ENCODE results near the gene LTBP2. TPM values are rescaled to one million over a fixed set of nuclear protein-coding genes. Genes with fewer than 3 reads are reported as not detected.
A peak's percentile ranks its signal among the peaks of the same experiment; 100 is the strongest.

The LTBP2 gene
- total and polyA plus RNA-seq, 2 experiments from 2014 or later = 73.5 to 456 TPM

GRCh38 chr14:74583689-74584434 lies 28.2 kb downstream of the LTBP2 start:
- H3K4me2 ChIP-seq (ENCODE audit: unreplicated experiment) = no peak overlapping the region

GRCh38 chr14:74582910-74583581 lies 29.0 kb downstream of the LTBP2 start:
- in situ Hi-C loops (cut with MboI) = no loop called here
- peaks cover 8% of the 10 kb centered on the region; the same call in 1 of the 2 replicates for H3K36me3 ChIP-seq (ENCODE audit: low read depth)
- no peak overlapping the region for H3K4me3 ChIP-seq
- peaks cover 44% of the 10 kb centered on the region for H3F3A ChIP-seq (ENCODE audit: insufficient read depth)
- peak overlapping the region; percentile 18 for H3K4me2 ChIP-seq (ENCODE audit: unreplicated experiment)
- no peaks in the 10 kb centered on the region for H3K9me2 ChIP-seq (ENCODE audit: insufficient read depth)
- no peak overlapping the region for H2AFZ ChIP-seq
- WGBS, 2 experiments (ENCODE audit: low coverage in 1 of 2, low lambda C conversion rate in 2 of 2, missing lambda C conversion rate in 2 of 2) = 95 to 100% methylated on average over 1 of the region's 1 CpG
- TF ChIP-seq EZH2 (IDR thresholded peaks at IDR 0.05; ENCODE audit: insufficient read depth, poor library complexity, severe bottlenecking) (no peak), EZH2phosphoT487 (IDR thresholded peaks at IDR 0.05; ENCODE audit: insufficient read depth, low read depth) (no peak)
- no peaks in the 10 kb centered on the region for H4K20me1 ChIP-seq (ENCODE audit: insufficient read depth)
- H3K27me3 ChIP-seq (replicated peaks; ENCODE audit: insufficient read depth) = no peaks in the 10 kb centered on the region
- H3K79me2 ChIP-seq (ENCODE audit: insufficient read depth) = peaks cover 81% of the 10 kb centered on the region
- H3K9me3 ChIP-seq (ENCODE audit: low read depth) = no peaks in the 10 kb centered on the region
- peak overlapping the region; percentile 24; the same call in 1 of the 2 replicates for H3K9ac ChIP-seq
- H3K4me1 ChIP-seq (ENCODE audit: insufficient read depth) = peaks cover 43% of the 10 kb centered on the region
- DNase-seq = peak; percentile 62
- H3K27ac ChIP-seq = peak overlapping the region; percentile 45

More at GRCh38 chr14:74583689-74584434, 28.2 kb downstream of the LTBP2 start:
- no peak overlapping the region for H2AFZ ChIP-seq
- H3K4me1 ChIP-seq (ENCODE audit: insufficient read depth) = peaks cover 42% of the 10 kb centered on the region
- H3K9me2 ChIP-seq (ENCODE audit: insufficient read depth) = no peaks in the 10 kb centered on the region
- H3K9ac ChIP-seq = peak overlapping the region; percentile 48; the same call in 1 of the 2 replicates
- WGBS, 2 experiments (ENCODE audit: low coverage in 1 of 2, low lambda C conversion rate in 2 of 2, missing lambda C conversion rate in 2 of 2) = 67 to 68% methylated on average over 6 of the region's 6 CpGs
- no peak overlapping the region for H3K4me3 ChIP-seq
- no peaks in the 10 kb centered on the region for H4K20me1 ChIP-seq (ENCODE audit: insufficient read depth)
- in situ Hi-C loops (cut with MboI) = no loop called here
- H3K9me3 ChIP-seq (ENCODE audit: low read depth) = no peaks in the 10 kb centered on the region
- H3K27ac ChIP-seq = peak overlapping the region; percentile 57
- peaks cover 8% of the 10 kb centered on the region; the same call in 1 of the 2 replicates for H3K36me3 ChIP-seq (ENCODE audit: low read depth)
- TF ChIP-seq EZH2phosphoT487 (IDR thresholded peaks at IDR 0.05; ENCODE audit: insufficient read depth, low read depth) (no peak), EZH2 (IDR thresholded peaks at IDR 0.05; ENCODE audit: insufficient read depth, poor library complexity, severe bottlenecking) (no peak)
- H3K79me2 ChIP-seq (ENCODE audit: insufficient read depth) = peaks cover 81% of the 10 kb centered on the region
- peak; percentile 95 for DNase-seq
- peaks cover 44% of the 10 kb centered on the region for H3F3A ChIP-seq (ENCODE audit: insufficient read depth)
- H3K27me3 ChIP-seq (replicated peaks; ENCODE audit: insufficient read depth) = no peaks in the 10 kb centered on the region

GRCh38 chr14:74580275-74580672 lies 31.8 kb downstream of the LTBP2 start:
- H3K79me2 ChIP-seq (ENCODE audit: insufficient read depth) = peaks cover 83% of the 10 kb centered on the region
- no peaks in the 10 kb centered on the region for H3K9me3 ChIP-seq (ENCODE audit: low read depth)
- H3K4me1 ChIP-seq (ENCODE audit: insufficient read depth) = peaks cover 67% of the 10 kb centered on the region
- no peak overlapping the region for H3K9ac ChIP-seq
- in situ Hi-C loops (cut with MboI) = no loop called here
- peak overlapping the region; percentile 78 for H3K27ac ChIP-seq
- no peak overlapping the region for H2AFZ ChIP-seq
- peaks cover 52% of the 10 kb centered on the region for H3F3A ChIP-seq (ENCODE audit: insufficient read depth)
- peaks cover 7% of the 10 kb centered on the region; the same call in 1 of the 2 replicates for H3K36me3 ChIP-seq (ENCODE audit: low read depth)
- DNase-seq = no peak
- H4K20me1 ChIP-seq (ENCODE audit: insufficient read depth) = no peaks in the 10 kb centered on the region
- no peak overlapping the region for H3K4me2 ChIP-seq (ENCODE audit: unreplicated experiment)
- H3K4me3 ChIP-seq = no peak overlapping the region
- TF ChIP-seq EZH2 (IDR thresholded peaks at IDR 0.05; ENCODE audit: insufficient read depth, poor library complexity, severe bottlenecking) (no peak), EZH2phosphoT487 (IDR thresholded peaks at IDR 0.05; ENCODE audit: insufficient read depth, low read depth) (no peak)
- H3K9me2 ChIP-seq (ENCODE audit: insufficient read depth) = no peaks in the 10 kb centered on the region
- H3K27me3 ChIP-seq (replicated peaks; ENCODE audit: insufficient read depth) = no peaks in the 10 kb centered on the region
- 87 to 89% methylated on average over 4 of the region's 4 CpGs for WGBS, 2 experiments (ENCODE audit: low coverage in 1 of 2, low lambda C conversion rate in 2 of 2, missing lambda C conversion rate in 2 of 2)

- H2AFZ ChIP-seq = no peak overlapping the region
- TF ChIP-seq EZH2 (IDR thresholded peaks at IDR 0.05; ENCODE audit: insufficient read depth, poor library complexity, severe bottlenecking) (no peak), EZH2phosphoT487 (IDR thresholded peaks at IDR 0.05; ENCODE audit: insufficient read depth, low read depth) (no peak)
- H3K4me3 ChIP-seq = no peak overlapping the region
- 62 to 63% methylated on average over 12 of the region's 12 CpGs for WGBS, 2 experiments (ENCODE audit: low coverage in 1 of 2, low lambda C conversion rate in 2 of 2, missing lambda C conversion rate in 2 of 2)
- no peak overlapping the region; the same call in 1 of the 2 replicates for H3K9ac ChIP-seq
- in situ Hi-C loops (cut with MboI) = no loop called here
- H3K79me2 ChIP-seq (ENCODE audit: insufficient read depth) = peaks cover 83% of the 10 kb centered on the region
- peak; percentile 95 for DNase-seq
- peak overlapping the region; percentile 78 for H3K27ac ChIP-seq
- H3K9me2 ChIP-seq (ENCODE audit: insufficient read depth) = no peaks in the 10 kb centered on the region
- no peaks in the 10 kb centered on the region for H4K20me1 ChIP-seq (ENCODE audit: insufficient read depth)
- peaks cover 46% of the 10 kb centered on the region for H3F3A ChIP-seq (ENCODE audit: insufficient read depth)
- peaks cover 66% of the 10 kb centered on the region for H3K4me1 ChIP-seq (ENCODE audit: insufficient read depth)
- no peaks in the 10 kb centered on the region for H3K9me3 ChIP-seq (ENCODE audit: low read depth)
- 0 out of 2 replicates have a peak, but pooled peaks cover under 1% of the 10 kb centered on the region for H3K36me3 ChIP-seq (ENCODE audit: low read depth)
- H3K27me3 ChIP-seq (replicated peaks; ENCODE audit: insufficient read depth) = no peaks in the 10 kb centered on the region
- no peak overlapping the region for H3K4me2 ChIP-seq (ENCODE audit: unreplicated experiment)
These were observed 32.4 kb downstream of the LTBP2 start for GRCh38 chr14:74579447-74580274.
